Activated effector memory CD4-positive, alpha-beta T cell treated with Interleukin-2 at 50 U/mL for 16 hours (primary cell): Measurements from ENCODE around the gene CENPB.
A peak's percentile ranks its signal among the peaks of the same experiment; 100 is the strongest.
"Not testable (repeated sequence)": the region's sequence is repeated elsewhere in the genome, so short reads cannot be mapped to it uniquely, and the experiment has no call there.

ENCODE experiments used
- DNase-seq: peaks from one replicate; pipeline ENCODE4 v3.0.0-alpha.2; 2020

CENPB gene

DNA sequence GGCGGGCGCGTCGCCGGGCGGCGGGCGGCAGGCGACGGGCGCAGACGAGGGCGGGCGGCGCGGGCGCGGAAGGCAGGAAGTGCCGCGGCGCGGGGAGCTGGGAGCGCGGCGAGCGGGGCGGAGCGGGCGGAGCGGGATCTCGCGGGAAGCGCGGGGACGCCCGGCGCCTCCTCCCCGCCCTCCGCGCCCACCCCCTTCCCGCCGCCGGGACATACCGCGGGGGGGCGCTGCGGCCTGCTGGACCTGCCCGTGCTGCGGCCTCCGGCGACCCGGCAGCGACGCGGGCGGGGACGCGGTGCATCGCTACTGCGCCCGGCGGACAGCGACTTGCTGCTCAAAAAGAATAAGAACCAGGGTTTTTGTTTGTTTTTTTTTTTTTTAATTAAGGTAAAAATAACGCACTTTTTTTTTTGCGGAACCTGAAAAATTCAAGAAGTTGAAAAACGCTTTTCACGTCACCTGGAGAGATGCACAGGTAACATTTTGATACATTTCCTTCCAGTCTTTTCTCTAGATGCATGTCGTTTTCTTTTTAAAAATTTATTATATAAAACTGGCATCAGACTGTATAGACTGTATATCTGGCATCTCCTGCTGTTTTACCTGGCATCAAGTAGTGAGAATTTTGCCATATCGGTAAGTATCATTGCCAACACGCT, at the start of gene CENPB:
TSS of gene CENPB (minus strand) at position 76 of the 659 bp plus-strand sequence. CDS start 257 bp downstream, outside the sequence.
- peak; percentile 89 for DNase-seq

- DNase-seq = no peak
These were observed 49.6 kb upstream of the CENPB start for GRCh38 chr20:3836132-3836531.

DNA sequence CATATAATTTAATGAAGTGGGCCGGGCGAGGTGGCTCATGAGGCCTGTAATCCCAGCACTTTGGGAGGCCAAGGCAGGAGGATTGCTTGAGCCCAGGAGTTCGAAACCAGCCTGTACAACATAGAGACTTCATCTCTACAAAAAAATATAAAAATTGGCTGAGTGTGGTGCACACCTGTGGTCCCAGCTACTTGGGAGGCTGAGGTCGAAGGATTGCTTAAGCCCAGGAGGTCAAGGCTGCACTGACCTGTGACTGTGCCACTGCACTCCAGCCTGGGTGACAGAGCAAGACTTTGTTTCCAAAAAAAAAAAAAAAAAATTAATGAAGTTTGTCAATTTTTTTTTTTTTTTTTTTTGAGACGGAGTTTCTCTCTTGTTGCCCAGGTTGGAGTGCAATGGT, 43.4 kb upstream of the CENPB start:
- not testable (repeated sequence) for DNase-seq

DNA sequence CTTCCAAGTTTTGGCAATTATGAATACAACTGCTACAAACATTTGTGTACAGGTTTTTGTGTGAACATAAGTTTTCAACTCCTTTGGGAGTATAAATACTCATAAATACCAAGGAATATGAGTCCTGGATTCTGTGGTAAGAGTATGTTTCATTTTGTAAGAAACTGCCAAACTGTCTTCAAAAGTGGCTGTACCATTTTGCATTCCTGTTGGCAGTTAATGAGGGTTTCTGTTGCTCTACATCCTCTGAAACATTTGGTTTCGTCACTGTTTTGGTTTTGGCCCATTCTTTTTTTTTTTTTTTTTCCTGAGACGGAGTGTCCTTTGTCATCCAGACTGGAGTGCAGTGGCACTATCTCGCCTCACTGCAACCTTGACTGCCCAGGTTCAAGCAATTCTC, 42.3 kb upstream of the CENPB start:
- no peak for DNase-seq

DNA sequence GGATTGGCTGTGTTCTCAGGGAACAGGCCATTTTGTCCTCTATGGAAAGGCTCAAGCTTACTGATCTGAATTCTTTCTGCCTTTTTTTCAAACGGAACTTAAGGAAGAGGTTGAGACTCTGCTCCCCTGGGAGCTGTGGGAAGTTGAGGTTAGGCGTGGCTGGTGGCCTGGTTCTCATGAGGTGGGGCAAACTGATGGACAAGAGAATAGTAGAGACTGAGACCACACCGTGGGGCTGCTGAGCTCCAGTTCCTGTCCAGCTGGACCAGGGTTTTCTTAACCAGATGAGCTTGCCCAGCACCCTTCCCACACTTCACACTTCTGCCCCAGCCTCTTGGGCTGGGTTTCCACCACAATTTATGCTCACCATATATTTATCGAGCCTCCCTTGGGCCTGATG, 39.9 kb upstream of the CENPB start:
- DNase-seq = no peak

GRCh38 chr20:3825526-3825925, 39.0 kb upstream of the CENPB start:
- no peak for DNase-seq

- DNase-seq = no peak
These were observed 37.3 kb upstream of the CENPB start for GRCh38 chr20:3823881-3824280.

GRCh38 chr20:3821996-3822395, 35.5 kb upstream of the CENPB start:
- no peak for DNase-seq

- no peak for DNase-seq
These were observed 34.6 kb upstream of the CENPB start for GRCh38 chr20:3820901-3821727.

- peak; percentile 82 for DNase-seq
These were observed 33.7 kb upstream of the CENPB start, which contains the start of gene AP5S1 for GRCh38 chr20:3820048-3820900. AP5S1 (plus strand) TSS chr20:3820547; CDS start chr20:3822118, 1,571 bp downstream.

DNA sequence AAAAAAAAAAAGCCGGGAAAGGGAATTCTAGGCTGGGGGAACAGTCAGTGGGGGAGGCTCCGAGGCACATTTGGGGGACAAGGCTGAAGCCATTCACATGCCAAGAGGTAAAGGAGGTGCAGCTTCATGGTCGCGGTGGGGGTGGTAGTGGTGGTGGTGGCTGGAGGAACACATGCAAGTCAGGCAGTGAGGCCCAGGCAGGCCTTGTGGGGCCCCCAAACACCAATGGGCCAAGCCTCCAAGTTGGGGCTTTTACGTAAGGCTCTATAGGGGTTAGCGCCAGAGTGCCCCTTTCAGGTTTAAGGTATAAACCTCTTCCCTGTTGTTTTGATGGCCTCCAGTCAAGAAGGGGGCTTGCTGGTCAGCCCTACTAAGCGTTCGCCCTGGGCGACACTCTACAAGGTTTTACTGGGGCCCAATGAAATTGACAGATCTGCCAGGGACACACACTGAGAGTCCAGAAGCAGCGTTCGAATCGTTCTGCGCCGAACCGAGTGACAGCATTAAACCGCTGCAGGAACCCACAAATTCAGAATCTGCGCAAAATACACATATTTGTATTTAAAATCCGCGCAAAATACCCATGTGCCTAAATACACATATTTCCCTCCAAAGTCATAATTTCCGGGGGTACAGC, 33.0 kb upstream of the CENPB start:
- no peak for DNase-seq

GRCh38 chr20:3818155-3819151, 31.9 kb upstream of the CENPB start:
- no peak for DNase-seq

DNA sequence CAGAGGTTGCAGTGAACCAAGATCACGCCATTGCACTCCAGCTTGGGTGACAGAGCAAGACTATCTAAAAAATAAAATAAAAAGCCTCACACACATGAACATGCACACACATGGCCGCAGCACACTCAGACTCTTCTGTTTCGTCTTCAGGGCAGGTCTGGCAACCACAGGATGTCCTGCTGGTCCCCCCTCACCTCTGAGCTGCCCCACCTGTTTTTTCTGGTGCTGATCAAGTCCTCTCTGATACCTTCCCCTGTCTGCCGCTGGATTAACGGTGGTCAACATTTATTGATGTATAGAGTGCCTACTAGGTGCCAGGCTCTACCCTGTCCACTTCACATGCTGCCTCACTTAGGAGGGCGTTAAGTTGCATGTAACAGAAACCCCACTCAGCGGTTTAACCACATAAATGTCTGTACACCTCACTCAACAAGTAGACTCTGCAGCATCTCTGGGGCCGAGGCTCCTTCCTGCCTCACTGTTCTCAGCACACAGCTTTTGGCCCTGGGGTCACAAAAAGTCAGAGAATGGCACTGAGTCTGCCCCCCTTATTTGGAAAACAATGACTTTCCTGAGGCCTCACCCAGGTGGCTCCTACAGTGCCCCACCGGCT, 29.3 kb upstream of the CENPB start:
- DNase-seq = peak; percentile 41

DNA sequence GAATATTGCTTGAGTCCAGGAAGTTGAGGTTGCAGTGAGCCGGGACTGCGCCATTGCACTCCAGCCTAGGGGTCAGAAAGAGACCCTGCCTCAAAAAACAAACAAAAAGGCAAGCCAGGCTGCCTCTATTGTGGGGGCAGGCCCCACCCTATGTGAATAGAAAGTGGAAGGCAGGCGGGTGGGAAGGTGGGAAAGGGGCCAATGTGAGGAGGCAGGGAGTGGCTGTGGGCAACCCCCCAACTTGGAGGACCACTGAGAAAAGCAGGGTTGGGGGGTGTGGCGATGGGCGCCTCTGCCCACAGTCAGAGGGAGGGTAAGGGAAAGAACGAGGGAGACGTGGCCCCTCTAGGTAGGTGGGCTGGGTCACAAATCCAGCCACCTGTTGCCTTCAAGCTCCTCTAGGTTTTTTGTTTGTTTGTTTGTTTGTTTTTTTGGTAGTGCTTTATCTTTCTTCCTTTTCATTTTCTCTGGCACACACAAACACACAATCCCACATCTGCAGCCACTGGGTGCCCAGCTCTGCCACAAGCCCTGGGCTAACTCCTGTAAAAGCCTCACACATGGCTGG, 28.5 kb upstream of the CENPB start:
- no peak for DNase-seq

DNA sequence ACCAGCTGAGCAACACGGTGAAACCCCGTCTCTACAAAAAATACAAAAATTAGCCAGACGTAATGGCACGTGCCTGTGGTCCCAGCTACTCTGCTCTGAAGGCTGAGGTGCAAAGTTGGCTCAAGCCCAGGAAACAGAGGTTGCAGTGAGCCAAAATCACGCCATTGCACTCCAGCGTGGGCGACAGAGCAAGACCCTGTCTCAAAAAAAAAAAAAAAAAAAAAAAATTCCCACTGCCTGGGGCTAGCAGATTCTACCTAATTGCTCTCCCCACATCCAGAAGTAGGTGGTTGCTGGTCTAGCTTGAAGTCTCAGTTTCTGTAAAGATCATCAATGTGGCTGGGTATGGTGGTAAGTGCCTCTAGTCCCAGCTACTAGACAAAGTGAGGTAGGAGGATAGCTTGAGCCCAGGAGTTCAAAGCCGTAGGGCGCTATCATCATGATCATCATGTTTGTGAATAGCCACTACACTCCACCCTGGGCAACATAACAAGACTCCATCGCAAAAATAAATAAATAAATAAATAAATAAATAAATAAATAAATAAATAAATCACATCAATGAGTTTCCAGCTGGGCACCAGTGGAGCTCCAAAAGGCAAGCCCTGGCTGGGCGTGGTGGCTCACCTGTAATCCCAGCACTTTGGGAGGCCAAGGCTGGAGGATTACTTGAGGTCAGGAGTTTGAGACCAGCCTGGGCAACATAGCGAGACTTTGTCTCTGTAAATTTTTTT, 27.5 kb upstream of the CENPB start:
- DNase-seq = no peak

GRCh38 chr20:3812975-3813847, 26.7 kb upstream of the CENPB start:
- no peak for DNase-seq

GRCh38 chr20:3812259-3812681, 25.7 kb upstream of the CENPB start:
- no peak for DNase-seq

DNA sequence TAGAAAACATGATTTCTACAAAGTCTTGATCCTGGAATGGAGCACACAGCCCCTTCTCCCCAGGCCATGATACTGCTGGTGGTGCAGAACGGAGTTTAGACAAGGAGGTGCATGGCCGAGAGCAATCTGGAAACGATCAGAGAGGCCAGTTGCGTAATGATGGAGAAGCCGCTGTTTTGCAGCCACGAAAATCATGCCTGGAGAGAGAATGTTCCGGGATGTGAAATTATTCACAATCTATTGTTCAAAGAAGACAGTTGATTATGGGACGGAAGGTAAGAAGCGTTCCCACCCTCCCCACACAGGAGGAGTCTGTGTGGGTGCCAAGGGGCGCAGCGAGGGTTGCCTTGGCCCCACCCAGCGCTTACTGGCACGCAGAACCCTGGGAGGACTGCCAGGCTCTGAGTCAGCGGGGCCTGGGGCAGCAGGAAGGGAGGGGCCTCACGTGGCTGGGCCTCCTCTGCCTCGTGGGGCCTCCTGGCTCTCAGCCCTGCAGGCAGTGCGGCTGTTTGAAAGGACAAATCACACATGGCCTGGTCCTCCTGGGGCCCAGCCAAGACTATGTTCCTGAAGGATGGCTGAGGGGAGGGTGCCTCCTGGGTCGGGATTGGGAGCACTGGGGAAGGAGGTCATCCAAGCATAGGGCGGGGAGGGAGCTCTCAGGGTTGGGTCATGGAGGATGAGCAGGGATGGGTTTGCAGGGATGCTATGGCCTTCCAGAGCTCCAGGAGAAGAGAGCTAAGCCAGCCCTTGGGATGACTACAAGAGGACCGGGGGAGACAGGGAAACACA, 25.1 kb upstream of the CENPB start:
- DNase-seq = peak; percentile 97
